ENCODE results near the gene RIPK1. TPM values are rescaled to one million over a fixed set of nuclear protein-coding genes. Genes with fewer than 3 reads are reported as not detected.

Gene RIPK1
- total and polyA plus RNA-seq, 9 of the 15 experiments (the other 6 are each of a cell fraction or from before 2014, with no cell fraction given), result 3.8 to 24.9 (median 17.7) TPM

DNA sequence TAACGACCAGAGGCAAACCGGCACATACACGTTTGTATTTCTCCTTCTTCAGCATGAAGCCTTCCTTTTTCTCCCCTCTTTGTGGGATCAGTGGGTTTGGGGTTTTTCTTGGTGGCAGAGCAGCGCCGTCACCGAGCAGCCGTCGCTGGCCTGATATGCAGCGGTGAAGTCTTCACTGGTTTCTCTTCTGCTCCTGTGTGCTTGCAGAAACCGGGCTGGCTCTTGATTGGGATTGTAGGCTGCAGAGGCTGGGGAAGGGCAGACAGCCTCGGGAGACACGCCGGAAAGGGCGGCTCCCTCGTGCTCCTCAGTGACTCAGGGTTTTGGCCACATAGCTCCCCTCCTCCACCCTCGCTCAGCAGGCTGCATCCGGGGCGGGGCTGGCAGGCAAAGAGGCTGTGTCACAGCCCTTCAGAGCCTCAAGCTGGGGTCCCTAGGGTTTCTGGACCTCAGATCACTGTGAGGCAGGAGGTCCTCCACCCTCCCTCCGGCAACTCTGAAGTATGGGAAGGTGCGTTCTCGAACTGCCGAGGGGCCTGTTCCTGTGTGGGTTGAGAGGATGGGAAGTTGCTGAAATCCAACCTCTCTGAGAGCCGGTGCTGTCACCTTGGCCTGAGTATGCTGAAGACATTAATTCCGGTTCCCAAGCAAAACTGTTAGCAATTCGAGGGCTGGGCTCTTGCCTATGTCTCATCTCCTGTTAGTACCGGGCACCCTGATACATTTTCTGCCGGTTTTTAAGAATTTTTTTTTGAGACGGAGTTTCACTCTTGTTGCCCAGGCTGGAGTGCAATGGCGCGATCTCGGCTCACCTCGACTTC lies 44.4 kb upstream of the RIPK1 start (continued):
- TF ChIP-seq, protein P1, sequence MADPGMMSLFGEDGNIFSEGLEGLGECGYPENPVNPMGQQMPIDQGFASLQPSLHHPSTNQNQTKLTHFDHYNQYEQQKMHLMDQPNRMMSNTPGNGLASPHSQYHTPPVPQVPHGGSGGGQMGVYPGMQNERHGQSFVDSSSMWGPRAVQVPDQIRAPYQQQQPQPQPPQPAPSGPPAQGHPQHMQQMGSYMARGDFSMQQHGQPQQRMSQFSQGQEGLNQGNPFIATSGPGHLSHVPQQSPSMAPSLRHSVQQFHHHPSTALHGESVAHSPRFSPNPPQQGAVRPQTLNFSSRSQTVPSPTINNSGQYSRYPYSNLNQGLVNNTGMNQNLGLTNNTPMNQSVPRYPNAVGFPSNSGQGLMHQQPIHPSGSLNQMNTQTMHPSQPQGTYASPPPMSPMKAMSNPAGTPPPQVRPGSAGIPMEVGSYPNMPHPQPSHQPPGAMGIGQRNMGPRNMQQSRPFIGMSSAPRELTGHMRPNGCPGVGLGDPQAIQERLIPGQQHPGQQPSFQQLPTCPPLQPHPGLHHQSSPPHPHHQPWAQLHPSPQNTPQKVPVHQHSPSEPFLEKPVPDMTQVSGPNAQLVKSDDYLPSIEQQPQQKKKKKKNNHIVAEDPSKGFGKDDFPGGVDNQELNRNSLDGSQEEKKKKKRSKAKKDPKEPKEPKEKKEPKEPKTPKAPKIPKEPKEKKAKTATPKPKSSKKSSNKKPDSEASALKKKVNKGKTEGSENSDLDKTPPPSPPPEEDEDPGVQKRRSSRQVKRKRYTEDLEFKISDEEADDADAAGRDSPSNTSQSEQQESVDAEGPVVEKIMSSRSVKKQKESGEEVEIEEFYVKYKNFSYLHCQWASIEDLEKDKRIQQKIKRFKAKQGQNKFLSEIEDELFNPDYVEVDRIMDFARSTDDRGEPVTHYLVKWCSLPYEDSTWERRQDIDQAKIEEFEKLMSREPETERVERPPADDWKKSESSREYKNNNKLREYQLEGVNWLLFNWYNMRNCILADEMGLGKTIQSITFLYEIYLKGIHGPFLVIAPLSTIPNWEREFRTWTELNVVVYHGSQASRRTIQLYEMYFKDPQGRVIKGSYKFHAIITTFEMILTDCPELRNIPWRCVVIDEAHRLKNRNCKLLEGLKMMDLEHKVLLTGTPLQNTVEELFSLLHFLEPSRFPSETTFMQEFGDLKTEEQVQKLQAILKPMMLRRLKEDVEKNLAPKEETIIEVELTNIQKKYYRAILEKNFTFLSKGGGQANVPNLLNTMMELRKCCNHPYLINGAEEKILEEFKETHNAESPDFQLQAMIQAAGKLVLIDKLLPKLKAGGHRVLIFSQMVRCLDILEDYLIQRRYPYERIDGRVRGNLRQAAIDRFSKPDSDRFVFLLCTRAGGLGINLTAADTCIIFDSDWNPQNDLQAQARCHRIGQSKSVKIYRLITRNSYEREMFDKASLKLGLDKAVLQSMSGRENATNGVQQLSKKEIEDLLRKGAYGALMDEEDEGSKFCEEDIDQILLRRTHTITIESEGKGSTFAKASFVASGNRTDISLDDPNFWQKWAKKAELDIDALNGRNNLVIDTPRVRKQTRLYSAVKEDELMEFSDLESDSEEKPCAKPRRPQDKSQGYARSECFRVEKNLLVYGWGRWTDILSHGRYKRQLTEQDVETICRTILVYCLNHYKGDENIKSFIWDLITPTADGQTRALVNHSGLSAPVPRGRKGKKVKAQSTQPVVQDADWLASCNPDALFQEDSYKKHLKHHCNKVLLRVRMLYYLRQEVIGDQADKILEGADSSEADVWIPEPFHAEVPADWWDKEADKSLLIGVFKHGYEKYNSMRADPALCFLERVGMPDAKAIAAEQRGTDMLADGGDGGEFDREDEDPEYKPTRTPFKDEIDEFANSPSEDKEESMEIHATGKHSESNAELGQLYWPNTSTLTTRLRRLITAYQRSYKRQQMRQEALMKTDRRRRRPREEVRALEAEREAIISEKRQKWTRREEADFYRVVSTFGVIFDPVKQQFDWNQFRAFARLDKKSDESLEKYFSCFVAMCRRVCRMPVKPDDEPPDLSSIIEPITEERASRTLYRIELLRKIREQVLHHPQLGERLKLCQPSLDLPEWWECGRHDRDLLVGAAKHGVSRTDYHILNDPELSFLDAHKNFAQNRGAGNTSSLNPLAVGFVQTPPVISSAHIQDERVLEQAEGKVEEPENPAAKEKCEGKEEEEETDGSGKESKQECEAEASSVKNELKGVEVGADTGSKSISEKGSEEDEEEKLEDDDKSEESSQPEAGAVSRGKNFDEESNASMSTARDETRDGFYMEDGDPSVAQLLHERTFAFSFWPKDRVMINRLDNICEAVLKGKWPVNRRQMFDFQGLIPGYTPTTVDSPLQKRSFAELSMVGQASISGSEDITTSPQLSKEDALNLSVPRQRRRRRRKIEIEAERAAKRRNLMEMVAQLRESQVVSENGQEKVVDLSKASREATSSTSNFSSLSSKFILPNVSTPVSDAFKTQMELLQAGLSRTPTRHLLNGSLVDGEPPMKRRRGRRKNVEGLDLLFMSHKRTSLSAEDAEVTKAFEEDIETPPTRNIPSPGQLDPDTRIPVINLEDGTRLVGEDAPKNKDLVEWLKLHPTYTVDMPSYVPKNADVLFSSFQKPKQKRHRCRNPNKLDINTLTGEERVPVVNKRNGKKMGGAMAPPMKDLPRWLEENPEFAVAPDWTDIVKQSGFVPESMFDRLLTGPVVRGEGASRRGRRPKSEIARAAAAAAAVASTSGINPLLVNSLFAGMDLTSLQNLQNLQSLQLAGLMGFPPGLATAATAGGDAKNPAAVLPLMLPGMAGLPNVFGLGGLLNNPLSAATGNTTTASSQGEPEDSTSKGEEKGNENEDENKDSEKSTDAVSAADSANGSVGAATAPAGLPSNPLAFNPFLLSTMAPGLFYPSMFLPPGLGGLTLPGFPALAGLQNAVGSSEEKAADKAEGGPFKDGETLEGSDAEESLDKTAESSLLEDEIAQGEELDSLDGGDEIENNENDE (IDR thresholded peaks at IDR 0.05; ENCODE audit: low read depth, low read length), result no peak
- TF ChIP-seq TAF9B (IDR thresholded peaks at IDR 0.05; ENCODE audit: partially characterized antibody), result peak; percentile 96
- TF ChIP-seq SRSF7 (optimal IDR thresholded peaks at IDR 0.05; ENCODE audit: low read depth, low read length), result no peak
- no peak for TF ChIP-seq ILF3 (IDR thresholded peaks at IDR 0.05; ENCODE audit: borderline replicate concordance)
- peak; percentile 60; the same call in 1 of the 2 replicates for TF ChIP-seq ZNF668 (CRISPR knock-in tag; IDR thresholded peaks at IDR 0.05)
- TF ChIP-seq BRD9 (IDR thresholded peaks at IDR 0.05; ENCODE audit: low read depth, partially characterized antibody), result peak; percentile 48
- TF ChIP-seq NUFIP1 (IDR thresholded peaks at IDR 0.05; ENCODE audit: partially characterized antibody), result no peak
- TF ChIP-seq, protein P2, sequence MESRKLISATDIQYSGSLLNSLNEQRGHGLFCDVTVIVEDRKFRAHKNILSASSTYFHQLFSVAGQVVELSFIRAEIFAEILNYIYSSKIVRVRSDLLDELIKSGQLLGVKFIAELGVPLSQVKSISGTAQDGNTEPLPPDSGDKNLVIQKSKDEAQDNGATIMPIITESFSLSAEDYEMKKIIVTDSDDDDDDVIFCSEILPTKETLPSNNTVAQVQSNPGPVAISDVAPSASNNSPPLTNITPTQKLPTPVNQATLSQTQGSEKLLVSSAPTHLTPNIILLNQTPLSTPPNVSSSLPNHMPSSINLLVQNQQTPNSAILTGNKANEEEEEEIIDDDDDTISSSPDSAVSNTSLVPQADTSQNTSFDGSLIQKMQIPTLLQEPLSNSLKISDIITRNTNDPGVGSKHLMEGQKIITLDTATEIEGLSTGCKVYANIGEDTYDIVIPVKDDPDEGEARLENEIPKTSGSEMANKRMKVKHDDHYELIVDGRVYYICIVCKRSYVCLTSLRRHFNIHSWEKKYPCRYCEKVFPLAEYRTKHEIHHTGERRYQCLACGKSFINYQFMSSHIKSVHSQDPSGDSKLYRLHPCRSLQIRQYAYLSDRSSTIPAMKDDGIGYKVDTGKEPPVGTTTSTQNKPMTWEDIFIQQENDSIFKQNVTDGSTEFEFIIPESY (CRISPR knock-in tag; IDR thresholded peaks at IDR 0.05), result peak; percentile 90
- TF ChIP-seq KLF10 (CRISPR knock-in tag; IDR thresholded peaks at IDR 0.05), result no peak
- TF ChIP-seq ZNF507 (tag; conservative IDR thresholded peaks at IDR 0.05), result no peak
- TF ChIP-seq, protein P3, sequence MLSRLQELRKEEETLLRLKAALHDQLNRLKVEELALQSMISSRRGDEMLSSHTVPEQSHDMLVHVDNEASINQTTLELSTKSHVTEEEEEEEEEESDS (CRISPR knock-in tag; IDR thresholded peaks at IDR 0.05), result no peak
- no peak for TF ChIP-seq RFX1 (IDR thresholded peaks at IDR 0.05)
- TF ChIP-seq ZNF133 (CRISPR knock-in tag; IDR thresholded peaks at IDR 0.05), result 0 out of 2 replicates have a peak, but pooled peaks have one; percentile 9
